ENCODE results near the gene CRYZL1. TPM values are rescaled to one million over a fixed set of nuclear protein-coding genes. Genes with fewer than 3 reads are reported as not detected.

The CRYZL1 gene
- total RNA-seq, 1 experiment from 2014 or later: 29.0 TPM

Other genes with a start within 250 kb of the CRYZL1 start
- 67.1 and 71.6 TPM in 2 replicates for gene IFNGR2, start 238.3 kb downstream of the CRYZL1 start, total RNA-seq (2014; rRNA removed; shearing (Covaris generic))
- gene TMEM50B, start 161.8 kb downstream of the CRYZL1 start, total RNA-seq (2014; rRNA removed; shearing (Covaris generic)): 23.4 and 23.7 TPM in 2 replicates
- 1.6 and 2.0 TPM in 2 replicates for gene DNAJC28, start 150.0 kb downstream of the CRYZL1 start, total RNA-seq (2014; rRNA removed; shearing (Covaris generic))
- 171 and 193 TPM in 2 replicates for gene GART, start 99.6 kb downstream of the CRYZL1 start, total RNA-seq (2014; rRNA removed; shearing (Covaris generic))
- 195 and 230 TPM in 2 replicates for gene SON, start 98.7 kb downstream of the CRYZL1 start, total RNA-seq (2014; rRNA removed; shearing (Covaris generic))
- 52.7 and 62.7 TPM in 2 replicates for gene DONSON, start 53.1 kb downstream of the CRYZL1 start, total RNA-seq (2014; rRNA removed; shearing (Covaris generic))
- 42.5 and 50.8 TPM in 2 replicates for gene ITSN1, start 760 bp upstream of the CRYZL1 start, total RNA-seq (2014; rRNA removed; shearing (Covaris generic))

Measured in SJCRH30 (cell line).